Heart right ventricle (tissue), 16 donors: ENCODE results near the gene RPS6KC1. TPM values are rescaled to one million over a fixed set of nuclear protein-coding genes. Genes with fewer than 3 reads are reported as not detected.

Experiments
- ATAC-seq, 8 donors: fragments of 200-7000 bp; cut with Tn5 transposase; one replicate each; pipeline ENCODE4 v1.9.1; 2020; ENCODE audit warnings: mild to moderate bottlenecking in 8 of 8, moderate library complexity in 8 of 8, moderate number of reproducible peaks in 1 of 8
- DNase-seq, 2 donors: peaks; one replicate each; pipeline ENCODE4 v3.0.0-alpha.2; 2020
- H3K27ac ChIP-seq, 10 donors: fragments of 200-600 bp; sonication (generic) in 2 of 10; one replicate each; pipeline versions ENCODE4 v1.5.0 to v1.8.0; 2020 to 2022; ENCODE audit warnings: mild to moderate bottlenecking in 3 of 10
- H3K27me3 ChIP-seq, 7 donors: fragments of 200-600 bp; one replicate each; pipeline ENCODE4 v1.8.0; 2021 to 2022; ENCODE audit warnings: mild to moderate bottlenecking in 2 of 7
- H3K36me3 ChIP-seq, 9 donors: fragments of 200-600 bp; sonication (generic) in 1 of 9; one replicate each; pipeline versions ENCODE4 v1.5.0 to v1.8.0; 2020 to 2022; ENCODE audit warnings: mild to moderate bottlenecking in 2 of 9
- H3K4me1 ChIP-seq, 9 donors: fragments of 200-600 bp; sonication (generic) in 1 of 9; one replicate each; pipeline versions ENCODE4 v1.5.0 to v1.8.0; 2020 to 2022; ENCODE audit warnings: mild to moderate bottlenecking in 4 of 9
- H3K4me3 ChIP-seq, 10 donors: fragments of 200-600 bp; sonication (generic) in 2 of 10; one replicate each; pipeline versions ENCODE4 v1.5.0 to v1.8.0; 2020 to 2022; ENCODE audit warnings: mild to moderate bottlenecking in 7 of 10, moderate library complexity in 2 of 10
- H3K9me3 ChIP-seq, 11 donors: fragments of 200-600 bp in 10 of 11; sonication (generic) in 2 of 11; one replicate each; pipeline versions ENCODE4 v1.5.0 to v1.8.0; 2013 to 2022; ENCODE audit warnings: mild to moderate bottlenecking in 2 of 11, control low read depth in 1 of 11, moderate library complexity in 1 of 11
- WGBS, 2 donors: extraction: QIAGEN DNeasy Blood & Tissue Kit; methylation state at CpG; one replicate each; pipeline ENCODE4 v1.1.7; 2013; ENCODE audit warnings: inconsistent platforms in 1 of 2; 5-methylcytosine and 5-hydroxymethylcytosine counted together
- intact Hi-C, 10 donors: fragments of 100-400 bp; cut with DNase I; formaldehyde crosslinking; loops; one replicate each; pipeline versions ENCODE4 v1.11.1 to v1.14.2; 2022
- polyA plus RNA-seq, 2 donors: library from polyadenylated mRNA; stranded (reverse); fragments of 200-250 nt; gene quantifications; one replicate each; pipeline ENCODE4 v1.2.3, GENCODE V29; 2013
- total RNA-seq, 10 donors: library from RNA; stranded (reverse); fragmentation: NEBNext Ultra II Directional in 3 of 10; extraction: Animal tissue kit (Norgen Biotek cat#: 25700) in 3 of 10; gene quantifications; one replicate each; pipeline versions ENCODE4 v1.2.1 to v1.2.4, GENCODE V29; 2021 to 2023
- TF ChIP-seq, protein P1 (sequence below), 9 donors: fragments of 200-600 bp; sonication (generic) in 2 of 9; IDR thresholded peaks; one replicate each; pipeline versions ENCODE4 v1.5.0 to v1.8.0; 2021 to 2022; ENCODE audit warnings: antibody characterized with exemption in 9 of 9, mild to moderate bottlenecking in 5 of 9, moderate library complexity in 1 of 9
- donor health status: Arrhythmogenic right ventricular cardiomyopathy.
- donor health status: ischemic (EF 13 %, LVEDD 7.1; RV severe dilation, severe dysfunction).
- donor health status: healthy with polysubstance abuse.
- donor health status: DM: no; HTN: yes; CAD: no.
- donor health status: DM: no; HTN: no; CAD: no.
- donor health status: ischemic (EF 25% LVEDD 6.9; RV normal size, moderate dysfunction).
- donor health status: ischemic (EF 25% LVEDD 5.7; RV mildly dilated, moderate dysfunction).
- donor health status: healthy.
- donor health status: DM: yes; HTN: yes; CAD: no.
- donor health status: Ischemic cardiomyopathy.
- donor health status: ischemic (EF 35%, LVEDD 5.7; RV mildly dilated, moderate dysfunction).
- donor health status: nonischemic (EF 11% LVEDD 7.7; RV severe dilation, severe dysfunction).
- donor health status: DM: yes; HTN: yes; CAD: no.
- donor health status: PGD.
- donor health status: ischemic (EF 29% LVEDD 5.4; RV normal size, mild dysfunction).
- donor health status: nonischemic (EF 23%, LVEDD 6.1; RV moderate dilation, normal function).

The RPS6KC1 gene
- total and polyA plus RNA-seq, 12 donors, result 3.8 to 13.8 (median 10.3) TPM

DNA sequence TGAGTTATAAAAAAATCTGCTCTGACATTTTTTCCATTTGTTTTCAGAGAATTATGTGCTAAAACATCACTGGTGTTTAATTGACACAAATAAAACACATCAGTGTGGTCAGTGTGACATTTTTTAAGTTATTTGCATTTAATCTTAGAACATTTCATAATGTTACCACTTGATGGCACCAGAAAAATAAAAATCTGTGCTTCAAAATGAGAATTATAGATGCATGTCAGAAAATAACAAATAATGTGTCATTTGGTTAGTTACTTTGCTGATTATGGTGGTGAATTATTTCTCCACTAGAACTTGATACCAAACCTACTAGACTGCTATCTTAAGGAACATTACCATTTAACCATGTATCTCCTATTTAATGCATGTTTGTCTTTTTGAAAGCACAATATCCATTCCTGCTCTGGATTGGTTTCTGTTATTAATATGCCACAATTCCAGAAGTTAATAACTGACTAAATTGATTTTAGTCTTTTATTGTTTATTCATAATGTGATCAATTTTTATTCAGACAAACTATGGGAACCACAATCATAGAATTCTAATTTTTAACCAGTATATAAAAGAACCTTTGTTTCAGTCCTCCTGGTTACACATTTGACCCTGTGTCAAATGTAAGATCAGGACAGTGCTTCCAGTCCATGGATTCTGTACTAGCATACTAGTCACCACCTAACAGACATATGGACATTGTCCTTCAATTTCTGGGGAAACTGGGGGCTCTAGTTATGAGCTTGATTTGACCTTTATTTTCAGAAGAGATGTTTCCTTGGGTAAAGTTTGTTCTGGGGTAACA, 81.0 kb downstream of the RPS6KC1 start:
- Histone ChIP-seq H3K27me3 (no peaks in the 10 kb centered on the region), H3K9me3 (no peaks in the 10 kb centered on the region), H3K27ac (no peak overlapping the region), H3K4me3 (no peak overlapping the region), H3K4me1 (peaks cover 0 to 20% (median 16%) of the 10 kb centered on the region in 9 donors), H3K36me3 (peaks cover 0 to 16% (median 0%) of the 10 kb centered on the region in 9 donors)
- TF ChIP-seq, protein P1, sequence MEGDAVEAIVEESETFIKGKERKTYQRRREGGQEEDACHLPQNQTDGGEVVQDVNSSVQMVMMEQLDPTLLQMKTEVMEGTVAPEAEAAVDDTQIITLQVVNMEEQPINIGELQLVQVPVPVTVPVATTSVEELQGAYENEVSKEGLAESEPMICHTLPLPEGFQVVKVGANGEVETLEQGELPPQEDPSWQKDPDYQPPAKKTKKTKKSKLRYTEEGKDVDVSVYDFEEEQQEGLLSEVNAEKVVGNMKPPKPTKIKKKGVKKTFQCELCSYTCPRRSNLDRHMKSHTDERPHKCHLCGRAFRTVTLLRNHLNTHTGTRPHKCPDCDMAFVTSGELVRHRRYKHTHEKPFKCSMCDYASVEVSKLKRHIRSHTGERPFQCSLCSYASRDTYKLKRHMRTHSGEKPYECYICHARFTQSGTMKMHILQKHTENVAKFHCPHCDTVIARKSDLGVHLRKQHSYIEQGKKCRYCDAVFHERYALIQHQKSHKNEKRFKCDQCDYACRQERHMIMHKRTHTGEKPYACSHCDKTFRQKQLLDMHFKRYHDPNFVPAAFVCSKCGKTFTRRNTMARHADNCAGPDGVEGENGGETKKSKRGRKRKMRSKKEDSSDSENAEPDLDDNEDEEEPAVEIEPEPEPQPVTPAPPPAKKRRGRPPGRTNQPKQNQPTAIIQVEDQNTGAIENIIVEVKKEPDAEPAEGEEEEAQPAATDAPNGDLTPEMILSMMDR (IDR thresholded peaks at IDR 0.05), result no peak
- DNase-seq (no peak), ATAC-seq (no peak)
- intact Hi-C loops, result no loop called here

DNA sequence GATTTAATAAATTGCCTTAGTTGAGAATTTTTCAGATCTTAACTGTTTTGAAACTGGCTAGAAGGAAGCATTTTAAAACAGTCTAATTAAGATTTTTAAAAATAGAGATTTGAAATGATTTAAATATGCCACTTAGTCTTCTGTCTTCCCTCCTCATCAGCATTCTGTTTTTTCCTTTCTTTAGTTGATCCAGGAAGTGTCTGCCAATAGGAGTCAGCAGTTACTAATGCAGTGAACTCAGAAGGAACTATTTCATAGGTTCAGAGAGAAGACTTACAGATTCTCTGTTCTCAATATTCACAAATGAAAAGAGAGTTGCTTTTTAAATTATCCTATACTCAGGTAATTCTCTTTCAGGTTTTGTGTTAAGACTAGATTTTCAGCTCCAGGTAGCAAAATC, 84.5 kb downstream of the RPS6KC1 start:
- intact Hi-C loops, result no loop called here
- TF ChIP-seq, protein P1 (IDR thresholded peaks at IDR 0.05), result no peak
- DNase-seq, result no peak
- Histone ChIP-seq H3K4me1 (peaks cover 0 to 20% (median 16%) of the 10 kb centered on the region in 9 donors), H3K27me3 (no peaks in the 10 kb centered on the region), H3K27ac (no peak overlapping the region), H3K9me3 (peaks cover 0 to 13% (median 0%) of the 10 kb centered on the region in 11 donors), H3K36me3 (peaks cover 0 to 5% (median 0%) of the 10 kb centered on the region in 9 donors), H3K4me3 (no peak overlapping the region)
- no peak for ATAC-seq

DNA sequence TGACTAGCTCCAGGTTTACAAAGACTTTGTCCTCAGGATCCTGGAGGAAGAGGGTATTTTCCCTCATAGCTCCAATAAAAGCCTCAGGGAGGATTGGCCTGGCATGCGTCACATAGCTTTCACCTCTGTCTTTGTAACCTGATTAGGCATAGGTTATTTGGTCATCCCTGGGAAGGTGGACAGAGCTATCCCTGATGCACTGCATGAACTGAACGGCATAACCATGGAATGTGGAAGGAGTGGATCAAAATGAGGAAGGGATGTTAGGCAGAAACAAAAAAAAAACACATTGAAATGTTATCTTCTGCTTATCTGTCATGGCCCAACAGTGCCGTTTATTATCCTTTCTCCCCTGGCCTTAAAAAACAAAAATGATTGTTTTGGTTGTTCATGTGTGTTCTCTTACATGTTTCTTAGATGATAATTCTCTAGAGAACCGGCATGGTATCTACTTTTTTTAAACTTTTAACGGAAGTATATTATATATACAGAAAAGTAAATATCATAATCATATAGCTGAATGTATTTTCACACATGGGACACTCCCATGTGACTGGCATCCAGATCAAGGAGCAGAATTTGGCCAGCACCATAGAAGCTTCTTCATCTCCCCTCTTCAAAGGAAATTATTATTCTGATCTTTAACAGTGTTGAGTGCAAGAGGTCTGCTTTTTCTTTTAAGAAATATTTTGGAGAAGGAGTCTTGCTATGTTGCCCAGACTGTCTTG, 85.3 kb downstream of the RPS6KC1 start:
- Histone ChIP-seq H3K9me3 (peaks cover 0 to 13% (median 0%) of the 10 kb centered on the region in 11 donors), H3K27me3 (no peaks in the 10 kb centered on the region), H3K4me3 (no peak overlapping the region), H3K36me3 (peaks cover 0 to 5% (median 0%) of the 10 kb centered on the region in 9 donors), H3K4me1 (peaks cover 0 to 20% (median 16%) of the 10 kb centered on the region in 9 donors), H3K27ac (no peak overlapping the region)
- DNase-seq (no peak), ATAC-seq (no peak)
- TF ChIP-seq, protein P1 (IDR thresholded peaks at IDR 0.05), result no peak
- intact Hi-C loops, result no loop called here
- 67 to 73% methylated on average over 5 of the region's 5 CpGs for WGBS, 2 donors

DNA sequence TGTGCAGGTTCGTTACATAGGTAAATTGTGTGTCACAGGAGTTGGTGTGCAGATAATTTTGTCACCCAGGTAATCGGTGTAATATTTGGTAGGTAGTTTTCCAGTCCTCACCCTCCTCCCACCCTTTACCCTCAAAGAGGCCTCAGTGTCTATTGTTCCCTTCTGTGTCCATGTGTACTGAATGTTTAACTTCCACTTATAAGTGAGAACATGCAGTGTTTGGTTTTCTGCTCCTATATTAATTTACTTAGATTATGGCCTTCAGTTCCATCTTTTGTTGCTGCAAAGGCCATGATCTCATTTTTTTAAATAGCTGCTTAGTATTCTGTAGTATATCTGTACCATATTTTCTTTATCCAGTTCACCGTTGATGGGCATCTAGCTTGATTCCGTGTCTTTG, 87.3 kb downstream of the RPS6KC1 start:
- Histone ChIP-seq H3K36me3 (no peaks in the 10 kb centered on the region), H3K9me3 (peaks cover 0 to 13% (median 0%) of the 10 kb centered on the region in 11 donors), H3K4me1 (peaks cover 0 to 20% (median 16%) of the 10 kb centered on the region in 9 donors), H3K27me3 (no peaks in the 10 kb centered on the region), H3K4me3 (no peak overlapping the region), H3K27ac (no peak overlapping the region)
- DNase-seq (no peak), ATAC-seq (no peak)
- TF ChIP-seq, protein P1 (IDR thresholded peaks at IDR 0.05), result no peak
- 94 to 96% methylated on average over 4 of the region's 4 CpGs for WGBS, 2 donors
- intact Hi-C loops, result no loop called here
